ENCODE data around the gene DLL1.

Gene DLL1

DNA sequence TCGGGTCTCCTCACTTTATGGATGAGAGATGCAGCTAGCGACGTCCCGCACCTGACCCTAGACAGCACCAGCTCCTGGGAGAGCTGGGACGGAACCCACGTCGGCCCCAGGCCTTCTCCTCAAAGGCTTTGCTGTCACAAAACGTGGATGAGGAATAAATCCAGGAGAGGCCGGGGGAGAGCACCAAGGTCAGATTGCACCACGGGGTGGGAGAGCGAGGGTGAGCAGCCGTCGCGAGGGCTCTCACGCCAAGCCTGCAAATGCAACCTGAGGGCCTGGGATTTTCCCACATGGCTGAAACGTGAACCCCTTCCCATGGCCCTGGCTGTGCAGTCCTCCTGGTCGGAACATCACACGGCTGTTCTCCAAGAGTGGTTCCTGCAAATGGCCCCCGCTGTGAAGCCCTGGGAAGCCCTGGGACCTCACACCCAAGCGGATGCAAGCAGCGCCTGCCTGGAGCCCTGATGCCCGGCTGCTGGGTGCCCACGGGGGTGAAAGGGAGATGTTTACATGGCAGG, 45.3 kb downstream of the DLL1 start:
- no peaks in the 10 kb centered on the region for H3K79me2 ChIP-seq (ENCODE audit: low read length)
- H2AFZ ChIP-seq (ENCODE audit: low read depth, low read length), result no peak overlapping the region
- no peaks in the 10 kb centered on the region for H4K20me1 ChIP-seq (ENCODE audit: insufficient read depth, low read length)
- no peak overlapping the region for H3K9ac ChIP-seq (ENCODE audit: low read length)
- H3K9me3 ChIP-seq (ENCODE audit: insufficient read depth, low read length), result no peaks in the 10 kb centered on the region
- H3K4me3 ChIP-seq (ENCODE audit: low read length), result no peak overlapping the region
- H3K27me3 ChIP-seq (ENCODE audit: low read depth, low read length), result no peaks in the 10 kb centered on the region
- no peak overlapping the region for H3K4me2 ChIP-seq (ENCODE audit: low read length)
- TF ChIP-seq CTCF (IDR thresholded peaks at IDR 0.05; ENCODE audit: low read depth, low read length) (no peak), EZH2phosphoT487 (IDR thresholded peaks at IDR 0.05; ENCODE audit: low read depth) (no peak)
- H3K36me3 ChIP-seq (replicated peaks; ENCODE audit: low read depth, low read length), result no peaks in the 10 kb centered on the region
- no peak overlapping the region for H3K27ac ChIP-seq (ENCODE audit: low read length)
- no peaks in the 10 kb centered on the region for H3K4me1 ChIP-seq (ENCODE audit: low read length)

DNA sequence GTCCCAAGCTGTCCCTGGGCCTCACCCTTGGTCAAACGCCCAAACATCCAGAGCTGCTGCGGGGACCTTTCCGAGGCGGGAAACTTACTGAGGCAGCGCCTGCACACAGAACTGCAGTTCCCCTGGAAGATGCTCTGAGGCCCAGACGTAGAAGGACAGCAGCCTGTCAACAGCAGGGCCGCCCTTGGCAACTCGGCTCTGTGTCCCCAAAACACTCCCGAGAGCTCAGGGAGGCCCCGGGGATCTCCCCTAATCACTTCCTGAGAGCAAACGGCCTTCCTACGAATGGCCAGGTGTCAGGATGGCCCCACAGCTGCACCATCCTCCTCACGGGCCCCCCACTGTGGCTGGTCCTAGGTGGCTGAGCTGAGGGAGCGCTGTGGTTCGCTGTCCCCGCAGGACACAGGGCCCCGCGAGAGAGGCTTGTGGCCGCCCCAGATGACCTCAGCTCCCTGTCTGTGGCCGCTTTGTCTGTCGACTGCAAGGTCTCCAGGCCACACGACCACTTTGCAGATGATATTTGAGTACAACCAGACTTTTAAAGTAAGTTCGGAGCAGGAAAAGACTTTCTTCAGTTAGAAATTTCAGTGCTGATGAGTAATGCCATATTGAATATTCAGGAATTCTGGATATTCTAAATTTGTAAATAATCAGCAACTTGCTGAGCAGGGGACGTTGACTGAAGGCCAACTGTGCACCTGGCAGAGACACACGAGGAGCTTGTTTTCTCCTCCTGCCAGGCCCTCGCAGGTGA, 46.0 kb downstream of the DLL1 start:
- no peaks in the 10 kb centered on the region for H4K20me1 ChIP-seq (ENCODE audit: insufficient read depth, low read length)
- no peak overlapping the region for H3K9ac ChIP-seq (ENCODE audit: low read length)
- no peaks in the 10 kb centered on the region for H3K79me2 ChIP-seq (ENCODE audit: low read length)
- no peaks in the 10 kb centered on the region for H3K9me3 ChIP-seq (ENCODE audit: insufficient read depth, low read length)
- no peaks in the 10 kb centered on the region for H3K4me1 ChIP-seq (ENCODE audit: low read length)
- no peak overlapping the region for H3K27ac ChIP-seq (ENCODE audit: low read length)
- no peak overlapping the region for H2AFZ ChIP-seq (ENCODE audit: low read depth, low read length)
- H3K4me3 ChIP-seq (ENCODE audit: low read length), result no peak overlapping the region
- TF ChIP-seq EZH2phosphoT487 (IDR thresholded peaks at IDR 0.05; ENCODE audit: low read depth) (no peak), CTCF (IDR thresholded peaks at IDR 0.05; ENCODE audit: low read depth, low read length) (no peak)
- no peak overlapping the region for H3K4me2 ChIP-seq (ENCODE audit: low read length)
- H3K36me3 ChIP-seq (replicated peaks; ENCODE audit: low read depth, low read length), result no peaks in the 10 kb centered on the region
- H3K27me3 ChIP-seq (ENCODE audit: low read depth, low read length), result no peaks in the 10 kb centered on the region

DNA sequence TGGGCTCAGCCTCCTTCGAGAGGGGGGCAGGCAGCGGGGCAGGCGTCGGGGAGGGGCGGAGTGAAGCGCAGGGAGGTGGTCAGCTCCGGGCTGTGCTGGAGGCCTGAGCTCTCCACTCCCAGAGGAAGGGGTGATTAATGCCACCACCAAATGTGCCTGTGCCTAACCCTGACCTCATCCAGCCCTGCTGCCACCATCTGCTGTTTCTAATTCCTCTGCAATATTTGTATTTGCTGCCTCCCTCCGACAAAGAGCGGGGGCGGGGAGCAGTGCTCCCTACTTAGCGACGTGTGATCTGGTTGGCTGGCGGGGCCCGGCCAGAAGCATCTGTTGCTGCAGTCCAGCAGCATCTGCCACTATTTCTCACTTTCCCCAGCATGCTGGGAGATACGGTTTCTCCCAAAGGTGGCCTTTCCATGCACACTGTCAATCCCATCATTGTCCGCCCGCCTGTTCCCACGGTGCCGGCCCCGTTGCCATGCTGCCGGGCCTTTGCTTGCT, 47.0 kb downstream of the DLL1 start:
- Histone ChIP-seq H3K4me3 (ENCODE audit: low read length) (no peak overlapping the region), H3K27me3 (ENCODE audit: low read depth, low read length) (no peaks in the 10 kb centered on the region), H3K79me2 (ENCODE audit: low read length) (no peaks in the 10 kb centered on the region), H3K4me2 (ENCODE audit: low read length) (no peak overlapping the region), H2AFZ (ENCODE audit: low read depth, low read length) (no peak overlapping the region), H3K9me3 (ENCODE audit: insufficient read depth, low read length) (no peaks in the 10 kb centered on the region), H3K36me3 (replicated peaks; ENCODE audit: low read depth, low read length) (no peaks in the 10 kb centered on the region), H3K4me1 (ENCODE audit: low read length) (no peaks in the 10 kb centered on the region), H4K20me1 (ENCODE audit: insufficient read depth, low read length) (no peaks in the 10 kb centered on the region), H3K9ac (ENCODE audit: low read length) (no peak overlapping the region), H3K27ac (ENCODE audit: low read length) (no peak overlapping the region)
- TF ChIP-seq CTCF (IDR thresholded peaks at IDR 0.05; ENCODE audit: low read depth, low read length), result no peak
- TF ChIP-seq EZH2phosphoT487 (IDR thresholded peaks at IDR 0.05; ENCODE audit: low read depth), result no peak

GRCh38 chr6:170243386-170243785, 47.5 kb downstream of the DLL1 start:
- H3K4me3 ChIP-seq (ENCODE audit: low read length), result no peak overlapping the region
- H3K9ac ChIP-seq (ENCODE audit: low read length), result no peak overlapping the region
- H3K36me3 ChIP-seq (replicated peaks; ENCODE audit: low read depth, low read length), result no peaks in the 10 kb centered on the region
- TF ChIP-seq EZH2phosphoT487 (IDR thresholded peaks at IDR 0.05; ENCODE audit: low read depth) (no peak), CTCF (IDR thresholded peaks at IDR 0.05; ENCODE audit: low read depth, low read length) (no peak)
- H2AFZ ChIP-seq (ENCODE audit: low read depth, low read length), result no peak overlapping the region
- no peak overlapping the region for H3K27ac ChIP-seq (ENCODE audit: low read length)
- no peaks in the 10 kb centered on the region for H3K79me2 ChIP-seq (ENCODE audit: low read length)
- no peaks in the 10 kb centered on the region for H3K27me3 ChIP-seq (ENCODE audit: low read depth, low read length)
- no peaks in the 10 kb centered on the region for H4K20me1 ChIP-seq (ENCODE audit: insufficient read depth, low read length)
- H3K4me2 ChIP-seq (ENCODE audit: low read length), result no peak overlapping the region
- H3K9me3 ChIP-seq (ENCODE audit: insufficient read depth, low read length), result no peaks in the 10 kb centered on the region
- H3K4me1 ChIP-seq (ENCODE audit: low read length), result no peaks in the 10 kb centered on the region

All from OCI-LY3 (cell line).